ENCODE measurements around the gene FIBIN.

Gene FIBIN

GRCh38 chr11:26974069-26974783 lies 19.7 kb upstream of the FIBIN start:
- Histone ChIP-seq H3K9me3 (ENCODE audit: control insufficient read depth, insufficient read depth, low read depth, low read length) (no peaks in the 10 kb centered on the region), H3K36me3 (ENCODE audit: control insufficient read depth in 2 of 2, insufficient read depth in 1 of 2, low read length in 2 of 2) (no peaks in the 10 kb centered on the region), H3K4me1 (ENCODE audit: control insufficient read depth, insufficient read depth, low read length) (peaks cover 7% of the 10 kb centered on the region), H3K4me3 (ENCODE audit: low read depth, low read length) (no peak overlapping the region), H3K27ac (ENCODE audit: extremely low read depth, low read depth, low read length) (no peak overlapping the region)
- POLR2A ChIA-PET, result no interaction called here
- CTCF ChIA-PET, result no interaction called here
- TF ChIP-seq ZNF112 (tag by site-specific recombination; IDR thresholded peaks at IDR 0.05), result no peak
- no peak for TF ChIP-seq SP3 (tag by site-specific recombination; IDR thresholded peaks at IDR 0.05)
- TF ChIP-seq, protein P1, sequence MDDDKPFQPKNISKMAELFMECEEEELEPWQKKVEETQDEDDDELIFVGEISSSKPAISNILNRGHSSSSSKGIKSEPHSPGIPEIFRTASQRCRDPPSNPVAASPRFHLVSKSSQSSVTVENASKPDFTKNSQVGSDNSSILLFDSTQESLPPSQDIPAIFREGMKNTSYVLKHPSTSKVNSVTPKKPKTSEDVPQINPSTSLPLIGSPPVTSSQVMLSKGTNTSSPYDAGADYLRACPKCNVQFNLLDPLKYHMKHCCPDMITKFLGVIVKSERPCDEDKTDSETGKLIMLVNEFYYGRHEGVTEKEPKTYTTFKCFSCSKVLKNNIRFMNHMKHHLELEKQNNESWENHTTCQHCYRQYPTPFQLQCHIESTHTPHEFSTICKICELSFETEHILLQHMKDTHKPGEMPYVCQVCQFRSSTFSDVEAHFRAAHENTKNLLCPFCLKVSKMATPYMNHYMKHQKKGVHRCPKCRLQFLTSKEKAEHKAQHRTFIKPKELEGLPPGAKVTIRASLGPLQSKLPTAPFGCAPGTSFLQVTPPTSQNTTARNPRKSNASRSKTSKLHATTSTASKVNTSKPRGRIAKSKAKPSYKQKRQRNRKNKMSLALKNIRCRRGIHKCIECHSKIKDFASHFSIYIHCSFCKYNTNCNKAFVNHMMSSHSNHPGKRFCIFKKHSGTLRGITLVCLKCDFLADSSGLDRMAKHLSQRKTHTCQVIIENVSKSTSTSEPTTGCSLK (tag by site-specific recombination; IDR thresholded peaks at IDR 0.05), result no peak
- TF ChIP-seq, protein P2, sequence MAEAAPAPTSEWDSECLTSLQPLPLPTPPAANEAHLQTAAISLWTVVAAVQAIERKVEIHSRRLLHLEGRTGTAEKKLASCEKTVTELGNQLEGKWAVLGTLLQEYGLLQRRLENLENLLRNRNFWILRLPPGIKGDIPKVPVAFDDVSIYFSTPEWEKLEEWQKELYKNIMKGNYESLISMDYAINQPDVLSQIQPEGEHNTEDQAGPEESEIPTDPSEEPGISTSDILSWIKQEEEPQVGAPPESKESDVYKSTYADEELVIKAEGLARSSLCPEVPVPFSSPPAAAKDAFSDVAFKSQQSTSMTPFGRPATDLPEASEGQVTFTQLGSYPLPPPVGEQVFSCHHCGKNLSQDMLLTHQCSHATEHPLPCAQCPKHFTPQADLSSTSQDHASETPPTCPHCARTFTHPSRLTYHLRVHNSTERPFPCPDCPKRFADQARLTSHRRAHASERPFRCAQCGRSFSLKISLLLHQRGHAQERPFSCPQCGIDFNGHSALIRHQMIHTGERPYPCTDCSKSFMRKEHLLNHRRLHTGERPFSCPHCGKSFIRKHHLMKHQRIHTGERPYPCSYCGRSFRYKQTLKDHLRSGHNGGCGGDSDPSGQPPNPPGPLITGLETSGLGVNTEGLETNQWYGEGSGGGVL (tag by site-specific recombination; IDR thresholded peaks at IDR 0.05), result no peak
- no peak for TF ChIP-seq ZNF140 (tag by site-specific recombination; IDR thresholded peaks at IDR 0.05)
- no peak for TF ChIP-seq KLF16 (tag by site-specific recombination; IDR thresholded peaks at IDR 0.05)
- TF ChIP-seq ZNF132 (tag by site-specific recombination; IDR thresholded peaks at IDR 0.05; ENCODE audit: borderline replicate concordance), result no peak
- no peak for TF ChIP-seq ZNF529 (tag by site-specific recombination; IDR thresholded peaks at IDR 0.05; ENCODE audit: insufficient replicate concordance)
- TF ChIP-seq EGR2 (tag by site-specific recombination; IDR thresholded peaks at IDR 0.05; ENCODE audit: low read depth), result no peak
- no peak for TF ChIP-seq GLI2 (tag by site-specific recombination; IDR thresholded peaks at IDR 0.05; ENCODE audit: borderline replicate concordance, low read depth)
- no peak for TF ChIP-seq BCL11A (tag by site-specific recombination; IDR thresholded peaks at IDR 0.05; ENCODE audit: low read depth)
- no peak for TF ChIP-seq TCF7L2 (IDR thresholded peaks at IDR 0.05; ENCODE audit: borderline replicate concordance, low read depth, low read length)
- TF ChIP-seq, protein P3, sequence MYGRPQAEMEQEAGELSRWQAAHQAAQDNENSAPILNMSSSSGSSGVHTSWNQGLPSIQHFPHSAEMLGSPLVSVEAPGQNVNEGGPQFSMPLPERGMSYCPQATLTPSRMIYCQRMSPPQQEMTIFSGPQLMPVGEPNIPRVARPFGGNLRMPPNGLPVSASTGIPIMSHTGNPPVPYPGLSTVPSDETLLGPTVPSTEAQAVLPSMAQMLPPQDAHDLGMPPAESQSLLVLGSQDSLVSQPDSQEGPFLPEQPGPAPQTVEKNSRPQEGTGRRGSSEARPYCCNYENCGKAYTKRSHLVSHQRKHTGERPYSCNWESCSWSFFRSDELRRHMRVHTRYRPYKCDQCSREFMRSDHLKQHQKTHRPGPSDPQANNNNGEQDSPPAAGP (tag by site-specific recombination; IDR thresholded peaks at IDR 0.05), result no peak
- no peak for TF ChIP-seq ZNF623 (tag by site-specific recombination; IDR thresholded peaks at IDR 0.05)
- no peak for TF ChIP-seq ZNF747 (tag by site-specific recombination; IDR thresholded peaks at IDR 0.05)
- no peak for TF ChIP-seq KLF7 (tag by site-specific recombination; IDR thresholded peaks at IDR 0.05; ENCODE audit: borderline replicate concordance)

- ChIA-PET CTCF (no interaction called here), POLR2A (no interaction called here)
- TF ChIP-seq ZNF366 (tag by site-specific recombination; conservative IDR thresholded peaks at IDR 0.05) (no peak), ZNF549 (tag by site-specific recombination; IDR thresholded peaks at IDR 0.05) (no peak), ZNF16 (tag by site-specific recombination; IDR thresholded peaks at IDR 0.05; ENCODE audit: low read depth) (no peak), ZFP41 (tag by site-specific recombination; IDR thresholded peaks at IDR 0.05; ENCODE audit: borderline replicate concordance) (no peak), ZNF629 (tag by site-specific recombination; IDR thresholded peaks at IDR 0.05) (no peak), ZNF112 (tag by site-specific recombination; IDR thresholded peaks at IDR 0.05) (no peak), ZNF596 (tag by site-specific recombination; IDR thresholded peaks at IDR 0.05) (no peak), ZBTB11 (tag by site-specific recombination; conservative IDR thresholded peaks at IDR 0.05; ENCODE audit: low read depth) (no peak), FEZF1 (tag by site-specific recombination; IDR thresholded peaks at IDR 0.05) (no peak)
- TF ChIP-seq, protein P4, sequence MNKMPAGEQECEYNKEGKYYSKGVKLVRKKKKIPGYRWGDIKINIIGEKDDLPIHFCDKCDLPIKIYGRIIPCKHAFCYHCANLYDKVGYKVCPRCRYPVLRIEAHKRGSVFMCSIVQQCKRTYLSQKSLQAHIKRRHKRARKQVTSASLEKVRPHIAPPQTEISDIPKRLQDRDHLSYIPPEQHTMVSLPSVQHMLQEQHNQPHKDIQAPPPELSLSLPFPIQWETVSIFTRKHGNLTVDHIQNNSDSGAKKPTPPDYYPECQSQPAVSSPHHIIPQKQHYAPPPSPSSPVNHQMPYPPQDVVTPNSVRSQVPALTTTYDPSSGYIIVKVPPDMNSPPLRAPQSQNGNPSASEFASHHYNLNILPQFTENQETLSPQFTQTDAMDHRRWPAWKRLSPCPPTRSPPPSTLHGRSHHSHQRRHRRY (tag by site-specific recombination; IDR thresholded peaks at IDR 0.05), result no peak
These were observed 18.9 kb upstream of the FIBIN start for GRCh38 chr11:26974996-26975395.

More at GRCh38 chr11:26974996-26975395, 18.9 kb upstream of the FIBIN start:
- no peak overlapping the region for H3K4me3 ChIP-seq (ENCODE audit: low read depth, low read length)
- no peak overlapping the region for H3K27ac ChIP-seq (ENCODE audit: extremely low read depth, low read depth, low read length)
- no peaks in the 10 kb centered on the region for H3K9me3 ChIP-seq (ENCODE audit: control insufficient read depth, insufficient read depth, low read depth, low read length)
- peaks cover 7% of the 10 kb centered on the region for H3K4me1 ChIP-seq (ENCODE audit: control insufficient read depth, insufficient read depth, low read length)
- no peaks in the 10 kb centered on the region for H3K36me3 ChIP-seq (ENCODE audit: control insufficient read depth in 2 of 2, insufficient read depth in 1 of 2, low read length in 2 of 2)
